ENCODE measurements around the gene SLC27A2.

DNA sequence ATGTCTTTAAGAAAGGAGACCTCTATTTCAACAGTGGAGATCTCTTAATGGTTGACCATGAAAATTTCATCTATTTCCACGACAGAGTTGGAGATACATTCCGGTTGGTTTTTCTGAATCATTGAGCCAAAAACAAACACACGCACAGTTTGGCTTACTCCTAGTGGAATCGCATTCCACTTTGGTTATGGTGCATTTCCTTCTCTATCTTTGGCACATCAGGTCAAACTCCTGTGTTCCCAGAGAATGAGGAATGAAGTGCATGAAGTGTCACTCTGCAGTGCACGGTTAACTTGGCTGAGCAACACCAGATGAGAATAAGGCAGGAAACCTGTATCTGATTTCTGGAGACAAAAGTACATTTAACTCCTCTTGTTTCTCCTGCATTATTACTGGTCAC, 45.1 kb downstream of the SLC27A2 start:
- TF ChIP-seq, protein P1, sequence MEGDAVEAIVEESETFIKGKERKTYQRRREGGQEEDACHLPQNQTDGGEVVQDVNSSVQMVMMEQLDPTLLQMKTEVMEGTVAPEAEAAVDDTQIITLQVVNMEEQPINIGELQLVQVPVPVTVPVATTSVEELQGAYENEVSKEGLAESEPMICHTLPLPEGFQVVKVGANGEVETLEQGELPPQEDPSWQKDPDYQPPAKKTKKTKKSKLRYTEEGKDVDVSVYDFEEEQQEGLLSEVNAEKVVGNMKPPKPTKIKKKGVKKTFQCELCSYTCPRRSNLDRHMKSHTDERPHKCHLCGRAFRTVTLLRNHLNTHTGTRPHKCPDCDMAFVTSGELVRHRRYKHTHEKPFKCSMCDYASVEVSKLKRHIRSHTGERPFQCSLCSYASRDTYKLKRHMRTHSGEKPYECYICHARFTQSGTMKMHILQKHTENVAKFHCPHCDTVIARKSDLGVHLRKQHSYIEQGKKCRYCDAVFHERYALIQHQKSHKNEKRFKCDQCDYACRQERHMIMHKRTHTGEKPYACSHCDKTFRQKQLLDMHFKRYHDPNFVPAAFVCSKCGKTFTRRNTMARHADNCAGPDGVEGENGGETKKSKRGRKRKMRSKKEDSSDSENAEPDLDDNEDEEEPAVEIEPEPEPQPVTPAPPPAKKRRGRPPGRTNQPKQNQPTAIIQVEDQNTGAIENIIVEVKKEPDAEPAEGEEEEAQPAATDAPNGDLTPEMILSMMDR (IDR thresholded peaks at IDR 0.05): no peak
- TF ChIP-seq POLR2A (IDR thresholded peaks at IDR 0.05) (no peak), EP300 (IDR thresholded peaks at IDR 0.05) (no peak)
